K562 (cell line): ENCODE results near the gene TBXAS1. TPM values are rescaled to one million over a fixed set of nuclear protein-coding genes. Genes with fewer than 3 reads are reported as not detected.
A peak's percentile ranks its signal among the peaks of the same experiment; 100 is the strongest.

Experiments used
- CC2D1A ChIP-seq: fragments of 450-650 bp; IDR thresholded peaks from 2 replicates; pipeline ENCODE4 v1.6.1; 2017; ENCODE audit warnings: mild to moderate bottlenecking
- CHD2 ChIP-seq: IDR thresholded peaks from 2 replicates; pipeline ENCODE4 v1.6.1; 2011; ENCODE audit warnings: low read depth, low read length
- ERF ChIP-seq: fragments of 450-650 bp; formaldehyde crosslinking; IDR thresholded peaks from 2 replicates; pipeline ENCODE4 v1.4.0; 2020; ENCODE audit warnings: mild to moderate bottlenecking, mixed read lengths
- FIP1L1 ChIP-seq: fragments of 200-400 bp; formaldehyde crosslinking; IDR thresholded peaks from 2 replicates; pipeline ENCODE4 v1.6.1; 2018; ENCODE audit warnings: mild to moderate bottlenecking, low read depth, low read length; ENCODE audit not compliant: poor library complexity, severe bottlenecking
- FOXK1 ChIP-seq: sonication (generic); formaldehyde crosslinking; IDR thresholded peaks from 2 replicates; pipeline ENCODE4 v1.8.0; 2022; ENCODE audit warnings: missing genetic modification reagents, mild to moderate bottlenecking, borderline replicate concordance
- GTF2F1 ChIP-seq: IDR thresholded peaks from 2 replicates; pipeline ENCODE4 v1.6.1; 2011; ENCODE audit warnings: low read depth, low read length, improper control_type of control experiment
- HIVEP1 ChIP-seq: fragments of 250-450 bp; sonication (Bioruptor Pico); IDR thresholded peaks from 2 replicates; pipeline ENCODE4 v1.4.0; 2020; ENCODE audit warnings: mild to moderate bottlenecking
- HLTF ChIP-seq: fragments of 450-650 bp; IDR thresholded peaks from 2 replicates; pipeline ENCODE4 v1.6.1; 2016
- HMBOX1 ChIP-seq: sonication (generic); IDR thresholded peaks from 2 replicates; pipeline ENCODE4 v1.6.1; 2016
- HOMEZ ChIP-seq: fragments of 250-450 bp; sonication (Bioruptor Pico); IDR thresholded peaks from 2 replicates; pipeline ENCODE4 v1.4.0; 2020; ENCODE audit warnings: mild to moderate bottlenecking, moderate library complexity
- NR2F6 ChIP-seq: fragments of 450-650 bp; formaldehyde crosslinking; IDR thresholded peaks from 2 replicates; pipeline ENCODE4 v1.4.0; 2020; ENCODE audit warnings: mild to moderate bottlenecking
- NR4A1 ChIP-seq, 2 experiments: fragments of 250-450 bp in 1 of 2; fragments of 450-650 bp in 1 of 2; sonication (Bioruptor Pico) in 1 of 2; IDR thresholded peaks; 2 replicates each; pipeline versions ENCODE4 v1.4.0 to v1.6.1; 2016 to 2020; ENCODE audit warnings: mild to moderate bottlenecking in 2 of 2, missing compliant biosample characterization in 1 of 2, missing genetic modification characterization in 1 of 2, moderate library complexity in 1 of 2
- POLR2AphosphoS2 ChIP-seq: IDR thresholded peaks from 2 replicates; pipeline ENCODE4 v1.6.1; 2012; ENCODE audit warnings: low read length, improper control_type of control experiment
- SMC3 ChIP-seq: conservative IDR thresholded peaks from 2 replicates; pipeline ENCODE4 v1.6.1; 2011; ENCODE audit warnings: low read depth, low read length, improper control_type of control experiment; ENCODE audit not compliant: insufficient read depth
- TAF9B ChIP-seq: fragments of 450-650 bp; IDR thresholded peaks from 2 replicates; pipeline ENCODE4 v1.6.1; 2018; ENCODE audit warnings: mild to moderate bottlenecking; ENCODE audit not compliant: partially characterized antibody
- TCFL5 ChIP-seq: fragments of 250-450 bp; sonication (Bioruptor Pico); conservative IDR thresholded peaks from 2 replicates; pipeline ENCODE4 v1.6.1; 2021; ENCODE audit warnings: mild to moderate bottlenecking, moderate library complexity, matching md5 sums
- TEAD2 ChIP-seq: fragments of 450-650 bp; IDR thresholded peaks from 2 replicates; pipeline ENCODE4 v1.6.1; 2016; ENCODE audit warnings: missing genetic modification characterization, control low read depth, missing compliant biosample characterization
- WHSC1 ChIP-seq: IDR thresholded peaks from one replicate; pipeline ENCODE4 v1.6.1; 2012; ENCODE audit warnings: low read length, control low read depth, inconsistent platforms
- ZNF143 ChIP-seq: sonication (generic); formaldehyde crosslinking; IDR thresholded peaks from 2 replicates; pipeline ENCODE4 v1.9.0; 2022; ENCODE audit warnings: mild to moderate bottlenecking, missing genetic modification reagents
- ZNF23 ChIP-seq: fragments of 250-450 bp; sonication (Bioruptor Pico); IDR thresholded peaks from 2 replicates; pipeline ENCODE4 v1.4.0; 2020; ENCODE audit warnings: mild to moderate bottlenecking
- ZNF3 ChIP-seq: fragments of 250-450 bp; sonication (Bioruptor Pico); IDR thresholded peaks from 2 replicates; pipeline ENCODE4 v1.5.0; 2021; ENCODE audit warnings: mild to moderate bottlenecking, moderate library complexity
- ZNF384 ChIP-seq: IDR thresholded peaks from 2 replicates; pipeline ENCODE4 v1.6.1; 2012; ENCODE audit warnings: low read depth, low read length, improper control_type of control experiment
- polyA plus RNA-seq, 8 experiments: library from polyadenylated mRNA; depleted of rRNA in 4 of 8; stranded (reverse) in 5 of 8; unstranded in 3 of 8; fragments of >200 nt; fragmentation: Nextera tagmentation in 2 of 8; fragmentation: Illumina TruSeq in 1 of 8; extraction: Ambion mirVana in 2 of 8; extraction: Trizol in 1 of 8; gene quantifications; 2 replicates each; pipeline versions ENCODE4 v1.2.1 to v1.2.3, GENCODE V29; 2011 to 2014; ENCODE audit warnings: inconsistent platforms in 1 of 8, missing spikeins in 1 of 8
- total RNA-seq, 7 experiments: library from RNA; depleted of rRNA in 6 of 7; stranded (reverse); fragments of >200 nt in 6 of 7; fragmentation: Illumina TruSeq in 2 of 7; extraction: Trizol in 2 of 7; gene quantifications; 2 replicates each; pipeline versions ENCODE4 v1.2.1 to v1.2.3, GENCODE V29; 2011 to 2021; ENCODE audit warnings: low replicate concordance in 1 of 7
- TF ChIP-seq, protein P1 (sequence below): sonication (generic); formaldehyde crosslinking; IDR thresholded peaks from 2 replicates; pipeline ENCODE4 v1.8.0; 2022; ENCODE audit warnings: mild to moderate bottlenecking, missing genetic modification reagents
- TF ChIP-seq, protein P2 (sequence below), 2 experiments: fragments of 450-650 bp; conservative IDR thresholded peaks; 2 replicates each; pipeline ENCODE4 v1.6.1; 2017; ENCODE audit warnings: mild to moderate bottlenecking in 2 of 2, moderate library complexity in 2 of 2
- TF ChIP-seq, protein P3 (sequence below), 3 experiments: fragments of 200-800 bp in 1 of 3; sonication (Bioruptor generic) in 1 of 3; sonication (generic) in 1 of 3; formaldehyde crosslinking in 1 of 3; IDR thresholded peaks; 2 replicates each; pipeline versions ENCODE4 v1.6.1 to v1.8.0; 2016 to 2022; ENCODE audit warnings: mild to moderate bottlenecking in 2 of 3, missing compliant biosample characterization in 2 of 3, missing genetic modification characterization in 2 of 3, missing genetic modification reagents in 1 of 3

Gene TBXAS1
- total and polyA plus RNA-seq, 9 of the 15 experiments (the other 6 are each of a cell fraction or from before 2014, with no cell fraction given): 1.1 to 8.3 (median 1.9) TPM

DNA sequence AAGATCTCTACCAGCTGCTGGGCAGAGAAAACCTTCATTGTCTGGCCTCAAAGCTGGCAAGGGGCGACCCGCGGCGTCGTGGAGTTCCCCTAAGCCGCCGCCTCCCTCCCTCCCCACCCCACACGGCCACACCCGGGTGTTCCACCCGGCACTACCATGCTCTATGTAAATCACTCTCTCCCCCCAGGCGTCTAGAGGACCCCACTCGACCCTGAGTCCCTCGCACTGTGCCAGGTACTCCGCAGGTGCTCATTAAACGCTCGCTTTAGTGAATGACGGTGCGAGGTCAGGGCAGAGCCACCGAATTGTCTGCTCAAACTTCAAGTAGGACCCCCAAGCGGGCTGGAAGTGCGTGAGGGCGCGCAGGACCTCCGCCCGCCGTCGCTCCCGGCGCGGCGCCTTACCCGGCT is 233.1 kb downstream of the TBXAS1 start (continued):
- TF ChIP-seq HLTF (no peak), CHD2 (no peak), ZNF23 (CRISPR knock-in tag) (no peak), WHSC1 (no peak), FIP1L1 (no peak), HMBOX1 (no peak), POLR2AphosphoS2 (no peak), ERF (CRISPR knock-in tag) (no peak), FOXK1 (CRISPR knock-in tag) (0 out of 2 replicates have a peak, but pooled peaks have one; percentile 45), GTF2F1 (no peak), SMC3 (no peak), HIVEP1 (peak; percentile 59; the same call in 1 of the 2 replicates), NR2F6 (CRISPR knock-in tag) (no peak), TEAD2 (tag) (no peak), ZNF3 (CRISPR knock-in tag) (no peak), TAF9B (no peak), ZNF384 (no peak), ZNF143 (CRISPR knock-in tag) (0 out of 2 replicates have a peak, but pooled peaks have one; percentile 33), NR4A1 (CRISPR knock-in tag; IDR thresholded peaks at IDR 0.05) (peak; percentile 48; the same call in 1 of the 2 replicates), NR4A1 (tag; IDR thresholded peaks at IDR 0.05) (no peak), HOMEZ (0 out of 2 replicates have a peak, but pooled peaks have one; percentile 54), TCFL5 (CRISPR knock-in tag) (no peak), CC2D1A (no peak)
- TF ChIP-seq, protein P1, sequence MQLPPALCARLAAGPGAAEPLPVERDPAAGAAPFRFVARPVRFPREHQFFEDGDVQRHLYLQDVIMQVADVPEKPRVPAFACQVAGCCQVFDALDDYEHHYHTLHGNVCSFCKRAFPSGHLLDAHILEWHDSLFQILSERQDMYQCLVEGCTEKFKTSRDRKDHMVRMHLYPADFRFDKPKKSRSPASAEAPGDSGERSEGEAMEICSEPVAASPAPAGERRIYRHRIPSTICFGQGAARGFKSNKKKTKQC (CRISPR knock-in tag): no peak
- TF ChIP-seq, protein P2, sequence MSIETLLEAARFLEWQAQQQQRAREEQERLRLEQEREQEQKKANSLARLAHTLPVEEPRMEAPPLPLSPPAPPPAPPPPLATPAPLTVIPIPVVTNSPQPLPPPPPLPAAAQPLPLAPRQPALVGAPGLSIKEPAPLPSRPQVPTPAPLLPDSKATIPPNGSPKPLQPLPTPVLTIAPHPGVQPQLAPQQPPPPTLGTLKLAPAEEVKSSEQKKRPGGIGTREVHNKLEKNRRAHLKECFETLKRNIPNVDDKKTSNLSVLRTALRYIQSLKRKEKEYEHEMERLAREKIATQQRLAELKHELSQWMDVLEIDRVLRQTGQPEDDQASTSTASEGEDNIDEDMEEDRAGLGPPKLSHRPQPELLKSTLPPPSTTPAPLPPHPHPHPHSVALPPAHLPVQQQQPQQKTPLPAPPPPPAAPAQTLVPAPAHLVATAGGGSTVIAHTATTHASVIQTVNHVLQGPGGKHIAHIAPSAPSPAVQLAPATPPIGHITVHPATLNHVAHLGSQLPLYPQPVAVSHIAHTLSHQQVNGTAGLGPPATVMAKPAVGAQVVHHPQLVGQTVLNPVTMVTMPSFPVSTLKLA (conservative IDR thresholded peaks at IDR 0.05): no peak
- TF ChIP-seq, protein P3, sequence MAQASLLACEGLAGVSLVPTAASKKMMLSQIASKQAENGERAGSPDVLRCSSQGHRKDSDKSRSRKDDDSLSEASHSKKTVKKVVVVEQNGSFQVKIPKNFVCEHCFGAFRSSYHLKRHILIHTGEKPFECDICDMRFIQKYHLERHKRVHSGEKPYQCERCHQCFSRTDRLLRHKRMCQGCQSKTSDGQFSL (CRISPR knock-in tag; IDR thresholded peaks at IDR 0.05): peak; percentile 5; the same call in 1 of the 2 replicates
- TF ChIP-seq, protein P3 (tag; IDR thresholded peaks at IDR 0.05): no peak
